GM18505 (cell line): ENCODE results near the gene FLNA.

ENCODE experiments used
- ATAC-seq: cut with Tn5 transposase; IDR thresholded peaks from one replicate; pipeline ENCODE4 v1.9.1; 2021; ENCODE audit not compliant: unreplicated experiment
- POLR2A ChIP-seq: IDR thresholded peaks from 4 replicates; pipeline ENCODE4 v1.6.1; 2011; ENCODE audit warnings: borderline replicate concordance; ENCODE audit not compliant: insufficient read depth, insufficient read length; ENCODE audit errors: extremely low read depth

The FLNA gene

DNA sequence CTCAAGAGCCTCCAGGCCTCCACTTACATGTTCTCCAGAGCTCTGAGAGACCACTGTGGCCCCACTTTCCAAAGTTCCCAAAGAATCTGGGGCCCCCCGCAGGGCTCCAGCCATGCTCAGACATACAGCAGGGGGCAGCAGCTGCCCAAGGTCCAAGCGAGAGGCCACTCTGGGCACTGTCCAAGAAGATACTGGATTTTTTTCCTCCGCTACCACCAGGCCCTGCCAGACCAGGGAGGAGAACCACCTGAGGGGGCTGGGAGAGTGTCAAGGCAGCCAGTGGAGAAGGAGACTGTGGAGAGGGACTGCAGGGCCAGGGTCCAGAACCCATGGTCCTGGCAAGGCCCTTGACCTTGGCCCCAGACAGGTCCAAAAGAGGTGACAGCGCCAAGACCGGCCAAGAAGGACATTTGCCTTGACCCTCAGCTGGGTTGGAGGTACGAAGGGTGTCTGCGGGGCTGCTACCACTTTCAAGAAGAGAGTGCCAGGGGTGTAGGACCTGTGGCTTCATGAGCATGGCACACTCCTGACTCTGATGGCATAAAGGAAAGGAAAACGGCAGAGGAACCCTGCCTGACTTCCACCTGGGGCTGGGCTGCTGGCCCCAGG, 10.0 kb upstream of the FLNA start:
- no peak for TF ChIP-seq POLR2A

DNA sequence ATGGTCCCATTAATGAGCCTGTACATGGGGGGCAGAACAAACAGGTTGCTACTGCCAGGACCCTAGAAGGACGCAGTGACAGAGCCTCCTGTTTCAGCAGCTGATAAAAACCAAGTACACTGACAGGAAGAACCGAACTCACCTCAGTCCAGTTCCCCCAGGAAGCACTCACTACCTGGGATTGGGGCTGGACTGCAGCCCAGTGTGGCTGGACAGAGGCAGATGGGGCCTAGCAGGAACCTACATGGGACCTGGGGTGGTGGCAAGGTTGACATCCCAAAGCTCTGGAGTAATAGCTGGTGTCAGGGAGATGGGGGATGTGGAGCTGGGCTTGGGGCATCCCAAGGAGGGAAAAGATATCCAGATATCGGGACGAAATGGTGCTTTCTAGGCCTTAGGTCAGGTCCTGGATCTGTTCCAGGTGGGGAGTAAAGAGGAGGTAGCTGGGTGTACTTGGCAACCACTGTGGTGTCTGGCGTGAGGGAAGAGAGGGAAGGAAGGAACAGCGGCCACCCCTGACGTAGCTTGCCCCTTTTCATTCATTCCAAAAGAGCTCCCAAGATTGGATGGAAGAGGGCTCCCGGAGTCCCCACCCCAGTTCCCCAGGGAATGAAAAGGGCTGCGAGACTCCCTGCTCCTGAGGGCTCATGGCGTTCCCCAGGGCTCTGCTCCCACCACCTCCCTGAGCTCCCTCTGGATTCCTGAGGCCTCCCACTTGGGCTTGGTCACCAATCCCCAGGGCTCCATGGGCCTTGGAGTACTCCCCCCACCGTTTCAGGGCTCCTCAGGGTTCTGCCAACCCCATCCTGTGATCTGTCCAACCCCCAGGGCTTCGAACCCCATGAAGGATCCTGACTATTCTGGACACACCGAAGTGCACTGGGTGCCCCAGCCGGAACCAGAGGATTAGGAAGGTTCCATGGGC, 9.2 kb upstream of the FLNA start:
- no peak for ATAC-seq
- TF ChIP-seq POLR2A = no peak

More for the DNA sequence above, 10.0 kb upstream of the FLNA start:
- no peak for ATAC-seq

DNA sequence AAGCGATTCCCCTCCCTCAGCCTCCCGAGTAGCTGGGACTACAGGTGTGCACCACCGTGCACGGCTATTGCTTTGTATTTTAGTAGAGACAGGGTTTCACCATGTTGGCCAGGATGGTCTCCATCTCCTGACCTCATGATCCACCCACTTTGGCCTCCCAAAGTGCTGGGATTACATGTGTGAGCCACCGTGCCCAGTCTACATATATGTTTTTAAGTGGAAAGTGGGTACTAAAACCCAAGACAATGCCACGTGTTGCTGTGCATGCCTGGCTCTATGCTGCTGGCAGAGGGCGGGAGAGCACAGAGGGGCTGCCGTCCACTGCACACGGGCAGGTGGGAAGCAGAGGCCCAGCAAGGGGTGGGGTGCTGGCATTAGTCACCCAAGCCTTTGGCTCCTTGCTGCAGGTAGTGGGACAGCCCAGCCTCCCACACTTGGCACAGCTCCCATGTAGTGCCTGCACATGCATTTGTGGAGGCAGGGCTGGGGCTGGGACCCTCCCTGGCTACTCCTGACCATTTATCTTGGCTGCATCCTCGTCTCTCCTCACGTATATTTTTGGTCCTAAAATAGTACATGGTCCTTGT, 8.1 kb upstream of the FLNA start:
- TF ChIP-seq POLR2A = no peak
- no peak for ATAC-seq

DNA sequence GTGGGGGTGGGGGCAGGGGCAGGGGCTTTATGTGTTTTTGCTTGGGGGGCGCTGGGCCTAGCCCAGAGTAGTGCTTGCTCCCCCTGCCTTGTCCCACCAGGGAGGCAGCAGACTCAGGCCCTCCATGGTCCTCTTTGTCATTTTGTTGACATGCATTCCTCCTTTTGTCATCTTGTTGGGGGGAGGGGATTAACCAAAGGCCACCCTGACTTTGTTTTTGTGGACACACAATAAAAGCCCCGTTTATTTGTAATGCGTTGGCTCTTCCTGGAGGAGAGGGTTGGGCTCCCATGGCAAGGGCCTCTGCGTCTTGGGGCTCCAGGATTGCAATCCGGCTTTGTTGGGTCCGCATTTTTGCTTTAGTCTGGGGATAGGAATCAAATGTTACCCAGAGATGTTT, 6.8 kb upstream of the FLNA start:
- TF ChIP-seq POLR2A = no peak
- ATAC-seq = no peak

DNA sequence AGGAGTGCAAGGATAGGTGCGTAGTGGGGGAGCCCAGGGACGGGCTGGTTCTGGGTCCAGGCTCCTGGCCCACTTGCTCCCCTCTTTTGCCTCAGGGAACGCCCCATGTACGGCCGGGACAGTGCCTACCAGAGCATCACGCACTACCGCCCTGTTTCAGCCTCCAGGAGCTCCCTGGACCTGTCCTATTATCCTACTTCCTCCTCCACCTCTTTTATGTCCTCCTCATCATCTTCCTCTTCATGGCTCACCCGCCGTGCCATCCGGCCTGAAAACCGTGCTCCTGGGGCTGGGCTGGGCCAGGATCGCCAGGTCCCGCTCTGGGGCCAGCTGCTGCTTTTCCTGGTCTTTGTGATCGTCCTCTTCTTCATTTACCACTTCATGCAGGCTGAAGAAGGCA, 6.4 kb upstream of the FLNA start:
- no peak for TF ChIP-seq POLR2A
- no peak for ATAC-seq

DNA sequence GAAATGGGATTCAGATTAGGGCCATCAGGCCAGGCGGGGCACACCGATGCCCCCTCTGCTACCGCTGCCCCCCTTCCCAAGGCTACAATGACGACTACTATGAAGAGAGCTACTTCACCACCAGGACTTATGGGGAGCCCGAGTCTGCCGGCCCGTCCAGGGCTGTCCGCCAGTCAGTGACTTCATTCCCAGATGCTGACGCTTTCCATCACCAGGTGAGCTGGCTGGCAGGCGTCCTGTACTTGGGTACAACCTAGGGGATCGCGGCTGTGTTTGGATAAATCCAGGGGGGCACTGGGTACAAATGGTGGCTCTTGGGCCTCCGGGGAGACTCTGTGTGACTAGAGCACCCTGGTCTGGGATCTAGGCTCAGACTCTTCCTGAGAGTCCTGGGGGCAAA, 5.7 kb upstream of the FLNA start:
- TF ChIP-seq POLR2A = no peak
- no peak for ATAC-seq

DNA sequence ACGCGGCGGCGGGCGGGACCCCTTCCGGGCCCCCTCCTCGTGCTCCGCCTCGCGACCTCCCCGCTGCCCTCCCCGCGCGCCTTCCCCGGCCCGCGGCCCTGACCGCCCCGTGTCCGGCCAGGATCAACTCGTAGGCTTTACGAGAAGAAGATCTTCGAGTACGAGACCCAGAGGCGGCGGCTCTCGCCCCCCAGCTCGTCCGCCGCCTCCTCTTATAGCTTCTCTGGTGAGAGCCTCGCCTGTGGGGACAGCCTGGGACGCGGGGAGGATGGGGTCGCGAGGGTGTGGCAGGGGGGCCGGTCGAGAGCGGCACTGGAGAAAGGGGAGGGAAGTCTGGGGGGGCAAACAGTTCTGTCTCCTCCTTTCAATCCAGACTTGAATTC, 5.1 kb upstream of the FLNA start:
- ATAC-seq = peak; percentile 0
- no peak for TF ChIP-seq POLR2A

DNA sequence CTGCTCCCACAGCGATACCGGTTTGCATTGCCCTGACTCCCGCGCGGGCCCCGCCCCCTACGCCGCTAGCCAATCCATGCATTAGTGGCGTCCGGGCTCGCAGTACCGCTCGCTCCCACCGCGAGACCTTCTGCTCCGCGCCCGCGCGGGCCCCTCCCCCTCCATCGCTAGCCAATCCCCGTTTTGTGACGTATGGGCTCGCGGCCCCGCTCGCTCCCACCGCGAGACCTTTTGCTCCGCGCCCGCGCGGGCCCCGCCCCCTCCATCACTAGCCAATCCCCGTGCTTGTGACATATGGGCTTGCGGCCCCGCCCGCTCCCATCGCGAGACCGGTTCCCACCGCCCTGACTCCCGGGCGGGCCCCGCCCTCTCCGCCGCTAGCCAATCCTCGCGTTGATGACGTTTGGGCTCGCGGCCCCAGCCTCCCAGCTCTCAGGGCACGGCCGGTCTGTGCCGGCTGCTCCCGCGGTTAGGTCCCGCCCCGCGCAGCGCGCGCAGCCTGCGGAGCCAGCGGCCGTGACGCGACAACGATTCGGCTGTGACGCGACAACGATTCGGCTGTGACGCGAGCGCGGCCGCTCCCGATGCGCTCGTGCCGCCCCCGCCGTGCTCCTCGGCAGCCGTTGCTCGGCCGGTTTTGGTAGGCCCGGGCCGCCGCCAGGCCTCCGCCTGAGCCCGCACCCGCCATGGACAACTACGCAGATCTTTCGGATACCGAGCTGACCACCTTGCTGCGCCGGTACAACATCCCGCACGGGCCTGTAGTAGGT, 4.5 kb upstream of the FLNA start, which contains the start of gene EMD:
Gene EMD, plus strand, starts transcription at position 497 of the 770 bp plus-strand sequence. Its CDS starts 190 bp downstream, at position 687.
- peak; percentile 75 for ATAC-seq
- TF ChIP-seq POLR2A = peak; percentile 66

DNA sequence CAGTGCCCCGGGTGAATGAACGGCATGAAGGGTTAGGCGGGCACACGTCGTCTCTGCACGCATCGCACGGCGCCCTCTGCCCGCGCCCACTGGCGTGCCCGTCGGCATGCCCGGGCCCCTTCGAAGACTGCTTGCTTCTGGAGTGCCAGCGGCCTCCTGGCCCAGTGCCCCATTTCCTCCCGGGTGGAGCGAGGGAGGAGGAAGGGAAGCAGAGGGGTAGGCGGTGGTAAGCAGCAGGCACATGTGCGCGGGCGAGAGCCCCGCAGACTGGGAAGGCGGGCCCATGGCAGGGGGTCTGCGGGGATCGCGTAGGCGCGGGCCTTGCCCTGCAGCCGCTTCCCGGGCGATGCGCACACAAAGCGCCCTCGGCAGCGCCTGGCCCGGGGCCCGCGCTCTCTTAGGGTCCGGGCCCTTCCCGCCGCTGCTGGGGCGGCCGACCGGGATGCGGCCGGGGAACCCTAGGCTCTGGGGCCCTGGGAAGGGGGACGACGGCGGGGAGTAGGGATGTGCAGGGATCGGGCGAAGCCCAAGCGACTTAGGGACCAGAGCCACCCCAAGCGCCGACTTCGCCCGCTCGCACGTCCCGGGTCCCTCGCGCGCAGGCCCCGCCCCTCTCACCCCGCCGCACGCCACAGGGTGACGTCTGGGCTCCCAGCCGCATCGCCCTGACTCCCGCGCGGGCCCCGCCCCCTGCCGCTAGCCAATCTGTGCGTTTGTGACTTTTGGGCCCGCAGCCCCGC, 3.8 kb upstream of the FLNA start:
- TF ChIP-seq POLR2A = peak; percentile 55
- peak; percentile 0 for ATAC-seq

DNA sequence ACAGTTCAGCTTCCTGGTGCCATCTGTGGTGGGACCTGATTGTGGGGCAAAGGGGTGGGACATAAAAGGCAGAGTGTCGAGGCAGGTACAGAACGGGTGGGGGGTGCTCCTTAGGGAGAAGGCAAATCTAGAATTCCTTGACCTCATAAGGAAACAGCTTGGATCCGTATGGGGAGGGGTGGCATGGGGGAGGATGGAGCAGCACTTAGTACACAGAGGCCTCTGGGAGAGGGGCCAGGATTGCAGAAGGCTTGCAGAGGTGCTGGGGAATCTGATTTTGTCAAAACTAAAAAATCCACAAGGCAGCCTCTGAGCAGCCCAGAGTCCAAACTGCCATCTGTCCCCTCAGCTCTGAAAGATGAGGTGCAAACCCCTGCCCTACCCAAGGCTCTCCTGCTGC, 2.3 kb upstream of the FLNA start:
- TF ChIP-seq POLR2A = no peak
- ATAC-seq = no peak

DNA sequence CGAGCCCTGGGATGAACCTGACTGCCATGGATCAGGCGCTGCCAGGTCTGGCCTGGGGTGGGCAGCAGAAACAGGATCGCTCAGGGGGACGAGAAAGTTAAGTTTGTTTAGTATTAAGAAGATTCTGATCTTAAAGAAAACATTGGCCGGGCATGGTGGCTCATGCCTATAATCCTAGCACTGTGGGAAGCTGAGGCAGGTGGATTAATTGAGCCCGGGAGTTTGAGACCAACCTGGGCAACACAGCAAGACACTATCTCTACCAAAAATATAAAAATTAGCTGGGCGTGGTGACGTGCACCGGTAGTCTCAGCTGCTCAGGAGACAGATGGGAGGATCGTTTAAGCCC, 696 bp upstream of the FLNA start:
- no peak for TF ChIP-seq POLR2A
- ATAC-seq = no peak

DNA sequence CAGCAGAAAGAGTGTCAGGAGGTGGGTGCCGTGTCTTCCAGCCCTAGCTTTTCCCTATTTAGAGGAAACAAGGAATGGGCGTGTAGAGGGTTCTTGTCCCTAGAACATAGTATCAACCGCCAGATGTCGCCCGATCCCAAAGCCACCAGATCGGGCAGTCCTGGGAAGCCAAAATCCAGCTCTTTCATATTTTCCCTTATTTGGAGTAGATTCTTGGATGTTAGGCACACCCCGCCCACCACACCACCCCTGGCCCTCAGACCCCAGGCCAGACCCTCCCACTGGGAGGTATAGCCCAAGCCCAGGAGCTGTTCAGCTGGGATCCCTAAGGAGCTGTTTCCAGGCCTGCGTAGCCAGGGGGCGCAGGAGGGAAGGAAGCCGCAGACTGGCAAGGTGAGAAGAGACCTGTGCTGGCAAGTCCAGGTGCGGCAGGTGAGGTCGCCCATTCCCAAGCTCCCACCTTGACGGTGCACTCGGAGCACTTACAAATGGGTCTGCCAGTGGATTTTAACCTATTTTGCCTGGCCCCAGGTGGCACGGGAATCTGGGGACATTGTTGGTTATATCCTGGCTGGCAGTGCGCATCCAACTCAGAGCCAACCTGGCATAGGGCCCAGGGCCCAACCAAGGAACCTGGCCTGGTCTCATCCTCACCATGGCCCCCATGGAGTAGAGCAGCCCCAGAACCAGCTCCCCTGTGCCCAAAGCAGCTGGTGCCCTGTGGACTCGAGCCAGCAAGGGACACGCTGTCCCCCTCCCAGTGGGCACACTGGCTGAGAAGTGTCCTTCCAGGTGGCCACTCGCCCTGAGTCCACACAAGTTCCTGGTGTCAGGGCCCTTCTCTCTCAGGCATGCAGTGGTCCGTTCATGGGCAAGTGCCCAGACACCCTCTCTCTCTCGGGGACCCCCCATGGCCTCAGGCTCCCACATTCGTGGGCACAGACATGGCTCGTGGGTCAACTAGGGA, 811 bp downstream of the FLNA start:
- ATAC-seq = no peak

DNA sequence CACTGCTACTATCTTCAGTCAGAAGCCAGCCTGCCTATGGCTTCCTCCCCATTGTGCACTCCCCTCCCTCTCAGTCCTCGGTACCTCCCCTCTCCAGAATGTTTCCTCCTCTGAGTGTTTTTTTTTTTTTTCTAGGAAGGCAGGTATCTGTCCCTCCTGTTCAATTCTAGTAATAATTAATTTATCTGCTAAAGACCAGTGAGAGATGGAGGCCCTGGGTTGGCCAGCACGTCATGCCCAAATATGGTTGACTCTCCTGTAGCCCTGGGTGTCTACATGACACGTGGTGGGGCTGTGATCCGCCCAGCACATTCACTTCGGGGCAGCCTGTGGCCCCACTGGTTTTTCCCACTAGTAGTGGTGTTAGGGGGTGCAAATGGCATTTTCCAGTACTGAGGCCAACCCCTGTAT, 1.8 kb downstream of the FLNA start:
- TF ChIP-seq POLR2A = no peak
- ATAC-seq = no peak

More for the DNA sequence above, 811 bp downstream of the FLNA start:
- no peak for TF ChIP-seq POLR2A
